ENCODE data around the gene ADGRA3. TPM values are rescaled to one million over a fixed set of nuclear protein-coding genes. Genes with fewer than 3 reads are reported as not detected.
A peak's percentile ranks its signal among the peaks of the same experiment; 100 is the strongest.

The ADGRA3 gene
- total RNA-seq, 4 donors from 2014 or later, result 17.1 to 86.4 (median 25.7) TPM

DNA sequence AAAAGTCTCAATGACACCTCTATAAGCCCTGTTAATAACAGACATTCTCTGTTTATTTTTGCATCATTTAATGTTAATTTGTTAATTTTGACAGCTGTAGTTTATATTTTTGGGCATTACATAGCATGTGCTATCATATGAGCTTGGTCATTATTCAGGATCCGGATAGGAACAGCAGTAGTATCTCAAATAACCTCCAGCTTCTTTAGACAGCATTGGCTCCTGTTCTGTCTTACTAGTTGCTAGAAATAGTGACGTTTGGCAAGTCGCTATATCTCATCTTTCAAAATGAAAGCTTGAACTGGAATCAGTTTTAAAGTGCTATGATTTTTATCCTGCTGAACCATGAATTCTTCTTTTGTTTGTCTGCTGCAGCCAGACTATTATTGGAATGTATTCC is 9.0 kb upstream of the ADGRA3 start:
- intact Hi-C loops (cut with DNase I; ENCODE audit: low total_unique reads), result no loop called here
- peak overlapping the region; percentile 32 to 61 (median 38) for H3K27ac ChIP-seq
- TF ChIP-seq POLR2A (IDR thresholded peaks at IDR 0.05), result no peak
- TF ChIP-seq, protein P1, sequence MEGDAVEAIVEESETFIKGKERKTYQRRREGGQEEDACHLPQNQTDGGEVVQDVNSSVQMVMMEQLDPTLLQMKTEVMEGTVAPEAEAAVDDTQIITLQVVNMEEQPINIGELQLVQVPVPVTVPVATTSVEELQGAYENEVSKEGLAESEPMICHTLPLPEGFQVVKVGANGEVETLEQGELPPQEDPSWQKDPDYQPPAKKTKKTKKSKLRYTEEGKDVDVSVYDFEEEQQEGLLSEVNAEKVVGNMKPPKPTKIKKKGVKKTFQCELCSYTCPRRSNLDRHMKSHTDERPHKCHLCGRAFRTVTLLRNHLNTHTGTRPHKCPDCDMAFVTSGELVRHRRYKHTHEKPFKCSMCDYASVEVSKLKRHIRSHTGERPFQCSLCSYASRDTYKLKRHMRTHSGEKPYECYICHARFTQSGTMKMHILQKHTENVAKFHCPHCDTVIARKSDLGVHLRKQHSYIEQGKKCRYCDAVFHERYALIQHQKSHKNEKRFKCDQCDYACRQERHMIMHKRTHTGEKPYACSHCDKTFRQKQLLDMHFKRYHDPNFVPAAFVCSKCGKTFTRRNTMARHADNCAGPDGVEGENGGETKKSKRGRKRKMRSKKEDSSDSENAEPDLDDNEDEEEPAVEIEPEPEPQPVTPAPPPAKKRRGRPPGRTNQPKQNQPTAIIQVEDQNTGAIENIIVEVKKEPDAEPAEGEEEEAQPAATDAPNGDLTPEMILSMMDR (IDR thresholded peaks at IDR 0.05 in 4 of 5, conservative IDR thresholded peaks at IDR 0.05 in 1 of 5), result no peak
- in situ Hi-C loops (cut with MboI; ENCODE audit: low sequenced_read_pairs in 4 of 4), result no loop called here
- DNase-seq, result no peak
- H3K4me3 ChIP-seq, result peak overlapping the region in 1 of 4 donors; percentile 31
- peak; percentile 92 to 95 for ATAC-seq
- no peaks in the 10 kb centered on the region for H3K27me3 ChIP-seq
- H3K36me3 ChIP-seq, result no peaks in the 10 kb centered on the region
- H3K9me3 ChIP-seq, result no peaks in the 10 kb centered on the region
- peaks cover 0 to 11% of the 10 kb centered on the region in 2 donors for H3K4me1 ChIP-seq

DNA sequence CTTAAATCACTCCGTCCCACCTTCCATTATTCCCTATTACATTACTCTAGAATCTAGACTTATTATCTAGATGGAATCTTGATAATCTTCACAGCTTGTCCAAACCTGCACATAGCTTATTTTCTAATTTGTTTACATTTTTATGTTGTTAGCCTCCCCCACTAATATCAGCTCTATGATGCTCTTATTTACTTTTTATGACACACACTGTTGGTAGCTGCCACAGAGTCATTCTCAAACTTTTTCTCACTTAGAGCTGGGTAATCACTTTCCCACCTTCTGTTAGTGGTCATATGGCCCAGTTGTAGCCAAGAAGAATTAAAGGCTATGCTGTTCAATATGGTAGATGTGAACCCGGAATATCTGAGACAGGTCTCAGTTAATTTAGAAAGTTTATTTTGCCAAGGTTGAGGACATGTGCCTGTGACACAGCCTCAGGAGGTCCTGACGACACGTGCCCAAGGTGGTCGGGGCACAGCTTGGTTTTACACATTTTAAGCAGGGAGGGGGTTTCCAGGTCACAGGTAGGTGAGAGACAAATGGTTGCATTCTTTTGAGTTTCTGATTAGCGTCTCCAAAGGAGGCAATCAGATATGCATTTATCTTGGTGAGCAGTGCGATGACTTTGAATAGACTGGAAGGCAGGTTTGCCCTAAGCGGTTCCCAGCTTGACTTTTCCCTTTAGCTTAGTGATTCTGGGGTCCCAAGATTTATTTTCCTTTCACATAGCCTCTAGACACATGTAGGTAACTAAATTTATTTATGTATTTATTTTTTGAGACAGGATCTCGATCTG is 7.0 kb upstream of the ADGRA3 start:
- peaks cover 0 to 11% of the 10 kb centered on the region in 2 donors for H3K4me1 ChIP-seq
- no peaks in the 10 kb centered on the region for H3K36me3 ChIP-seq
- no peaks in the 10 kb centered on the region for H3K27me3 ChIP-seq
- H3K27ac ChIP-seq, result no peak overlapping the region
- DNase-seq, result no peak
- intact Hi-C loops (cut with DNase I; ENCODE audit: low total_unique reads), result no loop called here
- TF ChIP-seq, protein P1 (IDR thresholded peaks at IDR 0.05 in 4 of 5, conservative IDR thresholded peaks at IDR 0.05 in 1 of 5), result no peak
- TF ChIP-seq POLR2A (IDR thresholded peaks at IDR 0.05), result no peak
- no peak overlapping the region for H3K4me3 ChIP-seq
- H3K9me3 ChIP-seq, result no peaks in the 10 kb centered on the region
- in situ Hi-C loops (cut with MboI; ENCODE audit: low sequenced_read_pairs in 4 of 4), result no loop called here
- no peak for ATAC-seq

DNA sequence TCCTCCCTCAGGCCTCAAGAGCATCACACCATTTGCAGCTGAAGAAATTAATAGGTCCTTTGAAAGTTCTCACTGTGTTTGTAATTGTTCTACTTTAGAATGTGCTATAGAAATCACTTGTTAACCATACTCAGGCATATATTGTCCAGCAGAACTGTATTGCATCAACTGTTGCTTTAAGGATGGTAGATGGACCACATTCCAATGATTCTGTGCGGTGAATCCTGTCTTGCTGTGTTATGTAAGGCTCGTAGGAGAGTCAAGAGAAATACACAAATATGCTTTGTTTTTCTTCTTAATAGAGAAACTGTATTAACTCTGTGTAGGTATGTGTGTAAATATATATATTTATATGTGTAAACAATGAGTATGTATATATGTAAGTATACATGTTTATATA is 6.3 kb upstream of the ADGRA3 start:
- DNase-seq, result no peak
- H3K27me3 ChIP-seq, result no peaks in the 10 kb centered on the region
- H3K4me1 ChIP-seq, result peaks cover 3 to 11% of the 10 kb centered on the region in 2 donors
- intact Hi-C loops (cut with DNase I; ENCODE audit: low total_unique reads), result no loop called here
- no peaks in the 10 kb centered on the region for H3K9me3 ChIP-seq
- no peak overlapping the region for H3K4me3 ChIP-seq
- ATAC-seq, result no peak
- no peak for TF ChIP-seq POLR2A (IDR thresholded peaks at IDR 0.05)
- TF ChIP-seq, protein P1 (IDR thresholded peaks at IDR 0.05 in 4 of 5, conservative IDR thresholded peaks at IDR 0.05 in 1 of 5), result no peak
- in situ Hi-C loops (cut with MboI; ENCODE audit: low sequenced_read_pairs in 4 of 4), result no loop called here
- no peaks in the 10 kb centered on the region for H3K36me3 ChIP-seq
- H3K27ac ChIP-seq, result no peak overlapping the region

DNA sequence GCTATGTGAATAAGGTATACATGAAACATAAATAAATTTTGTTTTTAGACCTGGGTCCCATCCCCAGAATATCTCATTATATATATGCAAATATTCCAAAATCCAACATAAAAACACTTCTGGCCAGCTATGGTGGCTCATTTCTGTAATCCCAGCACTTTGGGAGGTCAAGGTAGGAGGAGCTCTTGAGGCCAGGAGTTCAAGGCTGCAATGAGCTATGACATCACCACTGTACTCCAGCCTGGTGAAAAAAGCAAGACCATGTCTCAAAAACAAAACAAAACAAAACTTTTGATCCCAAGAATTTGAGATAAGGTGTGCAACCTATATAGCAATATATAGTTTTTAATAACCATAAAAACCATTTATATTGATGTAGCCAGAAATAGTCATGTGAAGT is 5.4 kb upstream of the ADGRA3 start:
- H3K36me3 ChIP-seq, result no peaks in the 10 kb centered on the region
- H3K9me3 ChIP-seq, result no peaks in the 10 kb centered on the region
- DNase-seq (no peak), ATAC-seq (no peak)
- H3K27me3 ChIP-seq, result no peaks in the 10 kb centered on the region
- no peak overlapping the region for H3K27ac ChIP-seq
- in situ Hi-C loops (cut with MboI; ENCODE audit: low sequenced_read_pairs in 4 of 4) (no loop called here), intact Hi-C loops (cut with DNase I; ENCODE audit: low total_unique reads) (no loop called here)
- H3K4me1 ChIP-seq, result peaks cover 3 to 17% of the 10 kb centered on the region in 2 donors
- no peak for TF ChIP-seq POLR2A (IDR thresholded peaks at IDR 0.05)
- TF ChIP-seq, protein P1 (IDR thresholded peaks at IDR 0.05 in 4 of 5, conservative IDR thresholded peaks at IDR 0.05 in 1 of 5), result no peak
- H3K4me3 ChIP-seq, result no peak overlapping the region
